Activated B cell treated with CpG ODN at 0.5 μM for 24 hours (primary cell): Measurements from ENCODE around the gene AXDND1. TPM values are rescaled to one million over a fixed set of nuclear protein-coding genes. Genes with fewer than 3 reads are reported as not detected.

Experiments used
- ATAC-seq: fragments of 200-7000 bp; cut with Tn5 transposase; one replicate; pipeline ENCODE4 v1.10.0; 2021; ENCODE audit warnings: low read depth, mild to moderate bottlenecking, moderate library complexity
- CTCF ChIA-PET: fragments of 350-600 bp; sonication (Branson Sonifier 250); formaldehyde crosslinking; loops from one replicate; lab custom pipeline; 2021; ENCODE audit warnings: antibody characterized with exemption; lab: Charles Lee
- POLR2A ChIA-PET: fragments of 350-600 bp; sonication (Branson Sonifier 250); formaldehyde crosslinking; loops from one replicate; lab custom pipeline; 2021; ENCODE audit warnings: antibody characterized with exemption; lab: Charles Lee
- DNase-seq: peaks from one replicate; pipeline ENCODE4 v3.0.0; 2022
- H3K27ac Mint-ChIP-seq: one replicate; pipeline ENCODE4 v1.8.0; 2020; ENCODE audit warnings: mixed read lengths
- H3K27me3 Mint-ChIP-seq: one replicate; pipeline ENCODE4 v1.8.0; 2021; ENCODE audit warnings: mixed read lengths
- H3K36me3 Mint-ChIP-seq: one replicate; pipeline ENCODE4 v1.8.0; 2021; ENCODE audit warnings: low read depth, mixed read lengths
- H3K4me1 Mint-ChIP-seq: one replicate; pipeline ENCODE4 v1.8.0; 2021; ENCODE audit warnings: mixed read lengths
- H3K4me3 Mint-ChIP-seq: one replicate; pipeline ENCODE4 v1.8.0; 2020; ENCODE audit warnings: mild to moderate bottlenecking, mixed read lengths
- H3K9me3 Mint-ChIP-seq: one replicate; pipeline ENCODE4 v1.8.0; 2020; ENCODE audit warnings: mixed read lengths
- intact Hi-C: fragments of 100-400 bp; cut with micrococcal nuclease; formaldehyde crosslinking; loops from one replicate; pipeline ENCODE4 v1.15.1; 2024
- total RNA-seq: library from RNA; stranded (reverse); gene quantifications from 2 replicates; pipeline ENCODE4 v1.2.3, GENCODE V29; 2022
- TF ChIP-seq, protein P1 (sequence below): fragments of 200-600 bp; IDR thresholded peaks from one replicate; pipeline ENCODE4 v1.8.0; 2022; ENCODE audit warnings: antibody characterized with exemption, mild to moderate bottlenecking

Gene AXDND1
- total RNA-seq, 1 donor from 2014 or later: 0.75 TPM

GRCh38 chr1:179329862-179330261 lies 35.9 kb upstream of the AXDND1 start:
- intact Hi-C loops: no loop called here
- Mint-ChIP-seq H3K36me3 (peaks cover 50% of the 10 kb centered on the region), H3K27ac (no peak overlapping the region), H3K27me3 (no peaks in the 10 kb centered on the region), H3K4me3 (no peak overlapping the region), H3K4me1 (no peaks in the 10 kb centered on the region), H3K9me3 (peaks cover 2% of the 10 kb centered on the region)
- ATAC-seq (no peak), DNase-seq (no peak)
- TF ChIP-seq, protein P1, sequence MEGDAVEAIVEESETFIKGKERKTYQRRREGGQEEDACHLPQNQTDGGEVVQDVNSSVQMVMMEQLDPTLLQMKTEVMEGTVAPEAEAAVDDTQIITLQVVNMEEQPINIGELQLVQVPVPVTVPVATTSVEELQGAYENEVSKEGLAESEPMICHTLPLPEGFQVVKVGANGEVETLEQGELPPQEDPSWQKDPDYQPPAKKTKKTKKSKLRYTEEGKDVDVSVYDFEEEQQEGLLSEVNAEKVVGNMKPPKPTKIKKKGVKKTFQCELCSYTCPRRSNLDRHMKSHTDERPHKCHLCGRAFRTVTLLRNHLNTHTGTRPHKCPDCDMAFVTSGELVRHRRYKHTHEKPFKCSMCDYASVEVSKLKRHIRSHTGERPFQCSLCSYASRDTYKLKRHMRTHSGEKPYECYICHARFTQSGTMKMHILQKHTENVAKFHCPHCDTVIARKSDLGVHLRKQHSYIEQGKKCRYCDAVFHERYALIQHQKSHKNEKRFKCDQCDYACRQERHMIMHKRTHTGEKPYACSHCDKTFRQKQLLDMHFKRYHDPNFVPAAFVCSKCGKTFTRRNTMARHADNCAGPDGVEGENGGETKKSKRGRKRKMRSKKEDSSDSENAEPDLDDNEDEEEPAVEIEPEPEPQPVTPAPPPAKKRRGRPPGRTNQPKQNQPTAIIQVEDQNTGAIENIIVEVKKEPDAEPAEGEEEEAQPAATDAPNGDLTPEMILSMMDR: no peak
- POLR2A ChIA-PET: no interaction called here
- CTCF ChIA-PET: no interaction called here

DNA sequence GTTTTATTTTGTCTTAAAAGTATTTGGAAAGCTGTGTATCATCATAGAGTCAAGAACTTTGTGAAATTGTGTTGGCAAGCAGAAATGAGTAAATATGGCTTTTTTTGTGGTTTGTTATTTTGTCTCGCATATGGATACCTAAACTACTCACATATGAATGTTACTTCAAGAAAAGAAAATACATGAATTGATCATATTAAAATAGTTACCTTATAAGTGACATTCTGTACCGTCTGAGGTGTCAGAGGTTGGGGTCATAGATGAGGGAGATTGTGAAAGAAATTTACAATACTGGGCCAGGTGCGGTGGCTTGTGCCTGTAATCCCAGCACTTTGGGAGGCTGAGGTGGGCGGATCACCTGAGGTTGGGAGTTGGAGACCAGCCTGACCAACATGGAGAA lies 31.3 kb upstream of the AXDND1 start:
- no peaks in the 10 kb centered on the region for H3K27me3 Mint-ChIP-seq
- DNase-seq (no peak), ATAC-seq (no peak)
- H3K27ac Mint-ChIP-seq: no peak overlapping the region
- ChIA-PET CTCF (no interaction called here), POLR2A (no interaction called here)
- TF ChIP-seq, protein P1: no peak
- H3K9me3 Mint-ChIP-seq: peaks cover 2% of the 10 kb centered on the region
- H3K36me3 Mint-ChIP-seq: peaks cover 40% of the 10 kb centered on the region
- intact Hi-C loops: no loop called here
- no peak overlapping the region for H3K4me3 Mint-ChIP-seq
- peaks cover 2% of the 10 kb centered on the region for H3K4me1 Mint-ChIP-seq

GRCh38 chr1:179337288-179337687 lies 28.5 kb upstream of the AXDND1 start:
- no peak for DNase-seq
- no peaks in the 10 kb centered on the region for H3K27me3 Mint-ChIP-seq
- peaks cover 11% of the 10 kb centered on the region for H3K4me1 Mint-ChIP-seq
- ChIA-PET POLR2A (no interaction called here), CTCF (no interaction called here)
- no peaks in the 10 kb centered on the region for H3K9me3 Mint-ChIP-seq
- no peak overlapping the region for H3K27ac Mint-ChIP-seq
- TF ChIP-seq, protein P1: no peak
- H3K4me3 Mint-ChIP-seq: no peak overlapping the region
- no peak for ATAC-seq
- intact Hi-C loops: no loop called here
- H3K36me3 Mint-ChIP-seq: peaks cover 47% of the 10 kb centered on the region

DNA sequence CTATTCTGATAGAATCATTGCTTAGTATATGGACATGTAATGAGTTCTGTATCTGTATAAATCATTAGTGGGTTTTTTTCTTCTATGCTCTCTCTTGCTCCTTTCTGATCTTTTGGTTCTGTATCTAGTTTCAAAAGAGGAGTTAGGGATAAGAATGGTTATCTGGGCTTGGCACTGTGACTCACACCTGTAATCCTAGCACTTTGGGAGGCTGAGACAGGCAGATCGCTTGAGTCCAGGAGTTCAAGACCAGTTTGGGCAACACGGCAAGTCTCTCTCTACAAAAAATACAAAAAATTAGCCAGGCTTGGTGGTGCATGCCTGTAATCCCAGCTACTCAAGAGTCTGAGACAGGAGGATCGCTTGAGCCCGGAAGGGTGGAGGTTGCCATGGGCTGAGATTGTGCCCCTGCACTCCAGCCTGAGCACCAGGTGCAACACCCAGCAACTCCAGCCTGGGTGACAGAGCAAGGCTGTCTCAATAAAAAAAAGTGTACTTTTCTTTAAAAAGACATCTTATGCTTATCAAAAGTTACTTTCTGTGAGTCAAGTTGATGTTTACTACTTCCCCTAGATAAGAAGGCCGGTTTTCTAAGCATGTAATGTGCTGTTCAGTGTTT lies 27.7 kb upstream of the AXDND1 start:
- DNase-seq: no peak
- H3K36me3 Mint-ChIP-seq: peaks cover 48% of the 10 kb centered on the region
- peaks cover 11% of the 10 kb centered on the region for H3K4me1 Mint-ChIP-seq
- ChIA-PET POLR2A (no interaction called here), CTCF (no interaction called here)
- H3K9me3 Mint-ChIP-seq: no peaks in the 10 kb centered on the region
- TF ChIP-seq, protein P1: no peak
- ATAC-seq: no peak
- intact Hi-C loops: no loop called here
- no peak overlapping the region for H3K4me3 Mint-ChIP-seq
- no peaks in the 10 kb centered on the region for H3K27me3 Mint-ChIP-seq
- H3K27ac Mint-ChIP-seq: no peak overlapping the region

GRCh38 chr1:179340918-179341317 lies 24.9 kb upstream of the AXDND1 start:
- DNase-seq (no peak), ATAC-seq (no peak)
- POLR2A ChIA-PET: no interaction called here
- Mint-ChIP-seq H3K36me3 (peaks cover 54% of the 10 kb centered on the region), H3K9me3 (no peaks in the 10 kb centered on the region), H3K4me1 (peaks cover 11% of the 10 kb centered on the region), H3K27ac (no peak overlapping the region), H3K27me3 (no peaks in the 10 kb centered on the region), H3K4me3 (no peak overlapping the region)
- TF ChIP-seq, protein P1: no peak
- CTCF ChIA-PET: no interaction called here
- intact Hi-C loops: no loop called here
